Measurements from ENCODE around the gene ABLIM3.
A peak's percentile ranks its signal among the peaks of the same experiment; 100 is the strongest.

Gene ABLIM3

DNA sequence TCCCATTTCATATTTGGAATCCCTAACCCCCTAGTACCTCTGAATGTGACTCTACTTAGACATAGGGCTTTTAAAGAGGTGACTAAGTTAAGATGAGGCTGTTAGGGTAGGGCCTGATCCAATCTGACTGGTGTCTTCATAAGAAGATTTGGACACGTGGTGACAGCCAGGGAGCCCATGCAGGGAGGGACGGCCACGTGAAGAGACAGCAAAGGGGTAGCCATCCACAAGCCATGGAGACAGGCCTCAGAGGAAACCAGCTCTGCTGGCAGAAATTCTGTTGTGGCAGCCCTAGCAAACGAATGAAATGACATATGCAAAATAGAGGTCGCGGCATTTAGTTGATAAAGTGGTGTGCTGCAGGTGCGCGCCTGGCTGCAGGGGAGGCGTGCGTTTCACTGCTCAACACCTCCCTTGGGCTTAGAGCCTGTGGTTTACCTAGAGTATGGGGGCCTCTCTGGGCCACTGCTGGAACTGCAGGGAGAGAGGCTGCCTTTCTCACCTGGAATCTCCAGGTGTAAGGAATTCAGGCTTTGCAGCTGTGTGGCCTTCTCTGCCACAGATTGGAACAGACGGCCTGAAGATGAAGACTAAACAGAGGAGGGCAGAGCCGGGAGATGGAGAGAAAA is 123.3 kb downstream of the ABLIM3 start:
- Histone ChIP-seq H3K4me2 (ENCODE audit: low read depth, low read length) (peak overlapping the region; percentile 44), H3K9ac (ENCODE audit: low read length) (no peak overlapping the region), H3K4me3 (ENCODE audit: low read length) (no peak overlapping the region), H2AFZ (ENCODE audit: low read length) (peak overlapping the region; percentile 69), H3K79me2 (ENCODE audit: low read length) (no peaks in the 10 kb centered on the region), H4K20me1 (ENCODE audit: insufficient read depth, low read length) (no peaks in the 10 kb centered on the region), H3K27me3 (replicated peaks; ENCODE audit: insufficient read depth, low read length) (no peaks in the 10 kb centered on the region), H3K9me2 (replicated peaks; ENCODE audit: insufficient read depth, low read length) (no peaks in the 10 kb centered on the region), H3K36me3 (replicated peaks; ENCODE audit: insufficient read depth, low read length) (no peaks in the 10 kb centered on the region), H3K9me3 (replicated peaks; ENCODE audit: insufficient read depth, low read length) (no peaks in the 10 kb centered on the region), H3K27ac (ENCODE audit: low read length) (peak overlapping the region; percentile 19; the same call in 1 of the 2 replicates), H3F3A (ENCODE audit: insufficient read depth, low read length) (peaks cover 4% of the 10 kb centered on the region; the same call in 1 of the 2 replicates), H3K4me1 (ENCODE audit: low read length) (peaks cover 8% of the 10 kb centered on the region)
- DNase-seq = peak; percentile 90
- peak; percentile 95 for TF ChIP-seq CTCF (IDR thresholded peaks at IDR 0.05; ENCODE audit: low read length)
- no peak for TF ChIP-seq EZH2 (optimal IDR thresholded peaks at IDR 0.05; ENCODE audit: low read depth, low read length)

DNA sequence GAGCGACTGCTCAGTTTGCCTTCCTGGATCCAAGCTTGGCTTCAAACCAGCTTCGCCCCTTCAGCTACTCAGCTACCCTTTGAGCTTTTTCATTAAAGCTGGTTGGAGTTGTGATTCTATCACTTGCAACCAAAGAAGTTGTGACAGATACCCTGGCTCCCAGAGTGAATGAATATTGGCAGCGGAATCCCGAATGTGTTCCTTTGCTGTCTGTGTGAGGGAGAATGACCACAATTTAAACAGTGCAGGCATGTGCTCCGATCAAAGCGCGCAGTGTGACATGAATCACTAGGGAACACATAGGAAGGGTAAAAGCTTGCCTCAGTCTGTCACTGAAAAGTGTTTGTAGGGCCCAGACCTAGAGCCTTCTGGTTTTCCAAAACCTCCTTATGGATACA is 123.8 kb downstream of the ABLIM3 start:
- H3K4me3 ChIP-seq (ENCODE audit: low read length) = no peak overlapping the region
- peaks cover 4% of the 10 kb centered on the region; the same call in 1 of the 2 replicates for H3F3A ChIP-seq (ENCODE audit: insufficient read depth, low read length)
- no peak for TF ChIP-seq EZH2 (optimal IDR thresholded peaks at IDR 0.05; ENCODE audit: low read depth, low read length)
- TF ChIP-seq CTCF (IDR thresholded peaks at IDR 0.05; ENCODE audit: low read length) = no peak
- TF ChIP-seq EZH2phosphoT487 (IDR thresholded peaks at IDR 0.05; ENCODE audit: low read length) = no peak
- peak overlapping the region; percentile 44; the same call in 1 of the 2 replicates for H3K4me2 ChIP-seq (ENCODE audit: low read depth, low read length)
- no peak for DNase-seq
- H3K36me3 ChIP-seq (replicated peaks; ENCODE audit: insufficient read depth, low read length) = no peaks in the 10 kb centered on the region
- no peaks in the 10 kb centered on the region for H3K27me3 ChIP-seq (replicated peaks; ENCODE audit: insufficient read depth, low read length)
- no peak overlapping the region for H3K27ac ChIP-seq (ENCODE audit: low read length)
- no peaks in the 10 kb centered on the region for H3K9me3 ChIP-seq (replicated peaks; ENCODE audit: insufficient read depth, low read length)
- H3K9me2 ChIP-seq (replicated peaks; ENCODE audit: insufficient read depth, low read length) = no peaks in the 10 kb centered on the region
- H4K20me1 ChIP-seq (ENCODE audit: insufficient read depth, low read length) = no peaks in the 10 kb centered on the region
- H2AFZ ChIP-seq (ENCODE audit: low read length) = no peak overlapping the region
- no peak overlapping the region for H3K9ac ChIP-seq (ENCODE audit: low read length)
- peaks cover 8% of the 10 kb centered on the region for H3K4me1 ChIP-seq (ENCODE audit: low read length)
- no peaks in the 10 kb centered on the region for H3K79me2 ChIP-seq (ENCODE audit: low read length)

DNA sequence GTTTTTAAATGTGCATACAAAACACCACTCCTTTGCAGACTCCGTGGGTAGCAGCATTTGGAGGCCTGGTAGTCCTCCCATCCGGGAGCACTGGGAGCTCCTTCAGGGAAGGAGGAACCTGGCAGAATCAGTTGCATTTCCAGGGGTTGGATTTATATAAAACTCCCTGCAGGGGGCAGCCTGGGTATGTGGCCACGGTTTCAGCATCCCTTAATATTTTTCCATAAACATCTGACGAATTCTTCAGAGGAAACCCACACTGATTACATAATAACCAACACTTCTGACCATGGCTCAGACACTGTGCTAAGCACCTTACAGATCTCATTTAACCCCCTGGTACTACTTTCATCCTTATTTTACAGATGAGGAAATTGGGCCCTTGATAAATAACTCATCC is 124.3 kb downstream of the ABLIM3 start:
- TF ChIP-seq CTCF (IDR thresholded peaks at IDR 0.05; ENCODE audit: low read length) (0 out of 2 replicates have a peak, but pooled peaks have one; percentile 13), EZH2 (optimal IDR thresholded peaks at IDR 0.05; ENCODE audit: low read depth, low read length) (no peak), EZH2phosphoT487 (IDR thresholded peaks at IDR 0.05; ENCODE audit: low read length) (no peak)
- no peak overlapping the region for H3K27ac ChIP-seq (ENCODE audit: low read length)
- no peaks in the 10 kb centered on the region for H4K20me1 ChIP-seq (ENCODE audit: insufficient read depth, low read length)
- H2AFZ ChIP-seq (ENCODE audit: low read length) = no peak overlapping the region
- H3K9me3 ChIP-seq (replicated peaks; ENCODE audit: insufficient read depth, low read length) = no peaks in the 10 kb centered on the region
- H3K79me2 ChIP-seq (ENCODE audit: low read length) = no peaks in the 10 kb centered on the region
- no peaks in the 10 kb centered on the region for H3K9me2 ChIP-seq (replicated peaks; ENCODE audit: insufficient read depth, low read length)
- no peak for DNase-seq
- no peak overlapping the region for H3K9ac ChIP-seq (ENCODE audit: low read length)
- no peaks in the 10 kb centered on the region for H3K36me3 ChIP-seq (replicated peaks; ENCODE audit: insufficient read depth, low read length)
- peaks cover 8% of the 10 kb centered on the region for H3K4me1 ChIP-seq (ENCODE audit: low read length)
- no peaks in the 10 kb centered on the region for H3K27me3 ChIP-seq (replicated peaks; ENCODE audit: insufficient read depth, low read length)
- H3K4me2 ChIP-seq (ENCODE audit: low read depth, low read length) = no peak overlapping the region
- H3F3A ChIP-seq (ENCODE audit: insufficient read depth, low read length) = peaks cover 4% of the 10 kb centered on the region; the same call in 1 of the 2 replicates
- no peak overlapping the region for H3K4me3 ChIP-seq (ENCODE audit: low read length)

Measured in MM.1S (cell line).